Ishikawa (cell line): ENCODE results near the gene DEFB129.

ENCODE experiments used
- CEBPB ChIP-seq: IDR thresholded peaks from 2 replicates; pipeline ENCODE4 v1.6.1; 2012
- EGR1 ChIP-seq: IDR thresholded peaks from 2 replicates; pipeline ENCODE4 v1.6.1; 2012
- EP300 ChIP-seq: IDR thresholded peaks from 2 replicates; pipeline ENCODE4 v1.6.1; 2012; ENCODE audit warnings: borderline replicate concordance
- FOXM1 ChIP-seq: IDR thresholded peaks from 2 replicates; pipeline ENCODE4 v1.6.1; 2012; ENCODE audit warnings: low read depth, borderline replicate concordance
- NFIC ChIP-seq: IDR thresholded peaks from 2 replicates; pipeline ENCODE4 v1.6.1; 2012
- TAF1 ChIP-seq: IDR thresholded peaks from 2 replicates; pipeline ENCODE4 v1.6.1; 2012; ENCODE audit warnings: low read depth, mild to moderate bottlenecking
- TCF12 ChIP-seq: IDR thresholded peaks from 2 replicates; pipeline ENCODE4 v1.6.1; 2012; ENCODE audit warnings: low read depth
- YY1 ChIP-seq: IDR thresholded peaks from 2 replicates; pipeline ENCODE4 v1.6.1; 2012; ENCODE audit warnings: low read depth
- TF ChIP-seq, protein P1 (sequence below): IDR thresholded peaks from 2 replicates; pipeline ENCODE4 v1.6.1; 2012; ENCODE audit warnings: low read depth, mild to moderate bottlenecking
- TF ChIP-seq, protein P2 (sequence below): IDR thresholded peaks from 2 replicates; pipeline ENCODE4 v1.6.1; 2012
- TF ChIP-seq, protein P3 (sequence below): IDR thresholded peaks from 2 replicates; pipeline ENCODE4 v1.6.1; 2012

DNA sequence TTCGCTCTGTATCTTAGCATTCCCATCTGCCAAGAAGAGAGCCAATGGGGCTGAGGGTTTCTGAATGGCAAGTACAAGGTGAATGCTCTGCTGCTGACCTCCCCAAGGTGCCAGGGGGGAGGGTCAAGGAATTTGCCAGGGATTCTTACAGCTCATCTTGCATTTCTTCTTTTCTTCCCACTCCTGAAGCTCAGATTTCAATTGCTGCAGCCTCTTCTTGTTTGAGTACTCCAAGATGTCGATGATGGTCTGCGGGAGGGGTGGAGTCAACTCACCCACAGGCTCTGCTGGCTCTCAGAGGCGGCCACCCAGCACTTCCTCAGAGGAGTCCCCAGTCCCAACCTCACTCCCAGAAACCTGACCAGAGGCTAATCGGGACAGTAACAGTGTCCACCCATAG is 51.1 kb downstream of the DEFB129 start:
- TF ChIP-seq EP300 (no peak), YY1 (no peak), TCF12 (no peak), FOXM1 (no peak), NFIC (no peak), TAF1 (no peak), CEBPB (no peak), EGR1 (no peak)
- TF ChIP-seq, protein P1, sequence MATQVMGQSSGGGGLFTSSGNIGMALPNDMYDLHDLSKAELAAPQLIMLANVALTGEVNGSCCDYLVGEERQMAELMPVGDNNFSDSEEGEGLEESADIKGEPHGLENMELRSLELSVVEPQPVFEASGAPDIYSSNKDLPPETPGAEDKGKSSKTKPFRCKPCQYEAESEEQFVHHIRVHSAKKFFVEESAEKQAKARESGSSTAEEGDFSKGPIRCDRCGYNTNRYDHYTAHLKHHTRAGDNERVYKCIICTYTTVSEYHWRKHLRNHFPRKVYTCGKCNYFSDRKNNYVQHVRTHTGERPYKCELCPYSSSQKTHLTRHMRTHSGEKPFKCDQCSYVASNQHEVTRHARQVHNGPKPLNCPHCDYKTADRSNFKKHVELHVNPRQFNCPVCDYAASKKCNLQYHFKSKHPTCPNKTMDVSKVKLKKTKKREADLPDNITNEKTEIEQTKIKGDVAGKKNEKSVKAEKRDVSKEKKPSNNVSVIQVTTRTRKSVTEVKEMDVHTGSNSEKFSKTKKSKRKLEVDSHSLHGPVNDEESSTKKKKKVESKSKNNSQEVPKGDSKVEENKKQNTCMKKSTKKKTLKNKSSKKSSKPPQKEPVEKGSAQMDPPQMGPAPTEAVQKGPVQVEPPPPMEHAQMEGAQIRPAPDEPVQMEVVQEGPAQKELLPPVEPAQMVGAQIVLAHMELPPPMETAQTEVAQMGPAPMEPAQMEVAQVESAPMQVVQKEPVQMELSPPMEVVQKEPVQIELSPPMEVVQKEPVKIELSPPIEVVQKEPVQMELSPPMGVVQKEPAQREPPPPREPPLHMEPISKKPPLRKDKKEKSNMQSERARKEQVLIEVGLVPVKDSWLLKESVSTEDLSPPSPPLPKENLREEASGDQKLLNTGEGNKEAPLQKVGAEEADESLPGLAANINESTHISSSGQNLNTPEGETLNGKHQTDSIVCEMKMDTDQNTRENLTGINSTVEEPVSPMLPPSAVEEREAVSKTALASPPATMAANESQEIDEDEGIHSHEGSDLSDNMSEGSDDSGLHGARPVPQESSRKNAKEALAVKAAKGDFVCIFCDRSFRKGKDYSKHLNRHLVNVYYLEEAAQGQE, result no peak
- TF ChIP-seq, protein P2, sequence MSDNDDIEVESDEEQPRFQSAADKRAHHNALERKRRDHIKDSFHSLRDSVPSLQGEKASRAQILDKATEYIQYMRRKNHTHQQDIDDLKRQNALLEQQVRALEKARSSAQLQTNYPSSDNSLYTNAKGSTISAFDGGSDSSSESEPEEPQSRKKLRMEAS, result no peak
- TF ChIP-seq, protein P3, sequence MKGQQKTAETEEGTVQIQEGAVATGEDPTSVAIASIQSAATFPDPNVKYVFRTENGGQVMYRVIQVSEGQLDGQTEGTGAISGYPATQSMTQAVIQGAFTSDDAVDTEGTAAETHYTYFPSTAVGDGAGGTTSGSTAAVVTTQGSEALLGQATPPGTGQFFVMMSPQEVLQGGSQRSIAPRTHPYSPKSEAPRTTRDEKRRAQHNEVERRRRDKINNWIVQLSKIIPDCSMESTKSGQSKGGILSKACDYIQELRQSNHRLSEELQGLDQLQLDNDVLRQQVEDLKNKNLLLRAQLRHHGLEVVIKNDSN, result no peak
